Hepatocyte (in vitro differentiated cells): ENCODE results near the gene SBF2.

Experiments
- CTCF ChIP-seq: fragments of 200-600 bp; sonication (generic); IDR thresholded peaks from 2 replicates; pipeline ENCODE4 v1.5.1; 2016; ENCODE audit warnings: antibody characterized with exemption, mild to moderate bottlenecking; ENCODE audit not compliant: poor library complexity
- EZH2 ChIP-seq: fragments of 200-600 bp; sonication (generic); IDR thresholded peaks from 2 replicates; pipeline ENCODE4 v1.6.1; 2016; ENCODE audit warnings: antibody characterized with exemption, mild to moderate bottlenecking, borderline replicate concordance

GRCh38 chr11:10295064-10295901 lies 1.3 kb upstream of the SBF2 start:
- TF ChIP-seq EZH2, result no peak
- TF ChIP-seq CTCF, result no peak
